ENCODE results near the gene CDCA5. TPM values are rescaled to one million over a fixed set of nuclear protein-coding genes. Genes with fewer than 3 reads are reported as not detected.

The CDCA5 gene
- total RNA-seq, 1 donor from 2014 or later, result 39.3 TPM

GRCh38 chr11:65112546-65113360, 28.9 kb upstream of the CDCA5 start:
- no peak for DNase-seq (ENCODE audit: extremely low spot score, unreplicated experiment)
- peaks cover 21% of the 10 kb centered on the region for H3K4me1 Mint-ChIP-seq (ENCODE audit: unreplicated experiment)
- peaks cover 2% of the 10 kb centered on the region for H3K36me3 Mint-ChIP-seq
- peak overlapping the region; percentile 87 for H3K4me3 Mint-ChIP-seq
- peak overlapping the region; percentile 91 for H3K27ac Mint-ChIP-seq
- peak; percentile 94 for TF ChIP-seq CTCF (conservative IDR thresholded peaks at IDR 0.05)
- H3K27me3 Mint-ChIP-seq, result peaks cover 7% of the 10 kb centered on the region
- no peaks in the 10 kb centered on the region for H3K9me3 Mint-ChIP-seq

GRCh38 chr11:65111744-65112545, 28.1 kb upstream of the CDCA5 start, which contains the start of gene TM7SF2:
Gene TM7SF2 (plus strand): TSS chr11:65111872. CDS start chr11:65112016, 144 bp downstream.
- H3K4me3 Mint-ChIP-seq, result peak within 1 kb of the TSS; percentile 94
- peaks cover 20% of the 10 kb centered on the region for H3K4me1 Mint-ChIP-seq (ENCODE audit: unreplicated experiment)
- TF ChIP-seq CTCF (conservative IDR thresholded peaks at IDR 0.05), result no peak
- no peaks in the 10 kb centered on the region for H3K36me3 Mint-ChIP-seq
- H3K27ac Mint-ChIP-seq, result peak within 1 kb of the TSS; percentile 91
- peak; percentile 93 for DNase-seq (ENCODE audit: extremely low spot score, unreplicated experiment)
- H3K9me3 Mint-ChIP-seq, result no peaks in the 10 kb centered on the region
- H3K27me3 Mint-ChIP-seq, result peaks cover 7% of the 10 kb centered on the region

GRCh38 chr11:65111159-65111743, 27.4 kb upstream of the CDCA5 start:
- TF ChIP-seq CTCF (conservative IDR thresholded peaks at IDR 0.05), result no peak
- no peak for DNase-seq (ENCODE audit: extremely low spot score, unreplicated experiment)
- Mint-ChIP-seq H3K9me3 (no peaks in the 10 kb centered on the region), H3K4me3 (peak overlapping the region; percentile 94), H3K36me3 (no peaks in the 10 kb centered on the region), H3K27me3 (peaks cover 7% of the 10 kb centered on the region), H3K4me1 (ENCODE audit: unreplicated experiment) (peaks cover 20% of the 10 kb centered on the region), H3K27ac (peak overlapping the region; percentile 87)

- Mint-ChIP-seq H3K27me3 (peaks cover 7% of the 10 kb centered on the region), H3K4me1 (ENCODE audit: unreplicated experiment) (peaks cover 20% of the 10 kb centered on the region), H3K4me3 (peak overlapping the region; percentile 58), H3K36me3 (no peaks in the 10 kb centered on the region), H3K27ac (peak overlapping the region; percentile 79), H3K9me3 (no peaks in the 10 kb centered on the region)
- peak; percentile 95 for DNase-seq (ENCODE audit: extremely low spot score, unreplicated experiment)
- peak; percentile 90 for TF ChIP-seq CTCF (conservative IDR thresholded peaks at IDR 0.05)
These were observed 26.6 kb upstream of the CDCA5 start for GRCh38 chr11:65110354-65110861.

All from type B pancreatic cell (in vitro differentiated cells).